Activated naive CD4-positive, alpha-beta T cell treated with anti-CD3 and anti-CD28 coated beads for 36 hours (primary cell): ENCODE measurements around the gene GIPC1. TPM values are rescaled to one million over a fixed set of nuclear protein-coding genes. Genes with fewer than 3 reads are reported as not detected.
A peak's percentile ranks its signal among the peaks of the same experiment; 100 is the strongest.
"Not testable (repeated sequence)": the region's sequence is repeated elsewhere in the genome, so short reads cannot be mapped to it uniquely, and the experiment has no call there.

Experiments used
- CTCF ChIA-PET: fragments of 350-600 bp; sonication (Branson Sonifier 250); formaldehyde crosslinking; loops from one replicate; lab custom pipeline; 2021; ENCODE audit warnings: antibody characterized with exemption; lab: Charles Lee
- DNase-seq: peaks from one replicate; pipeline ENCODE4 v3.0.0-alpha.2; 2020
- H3K27ac Mint-ChIP-seq: one replicate; pipeline ENCODE4 v1.8.0; 2021; ENCODE audit warnings: mild to moderate bottlenecking, mixed read lengths
- H3K27me3 Mint-ChIP-seq: one replicate; pipeline ENCODE4 v1.8.0; 2021; ENCODE audit warnings: low read depth, mixed read lengths
- H3K36me3 Mint-ChIP-seq: one replicate; pipeline ENCODE4 v1.8.0; 2021; ENCODE audit warnings: low read depth, mixed read lengths
- H3K4me1 Mint-ChIP-seq: one replicate; pipeline ENCODE4 v1.8.0; 2021; ENCODE audit warnings: low read depth, mixed read lengths
- H3K4me3 Mint-ChIP-seq: one replicate; pipeline ENCODE4 v1.8.0; 2021; ENCODE audit warnings: mild to moderate bottlenecking, moderate library complexity, mixed read lengths
- H3K9me3 Mint-ChIP-seq: one replicate; pipeline ENCODE4 v1.8.0; 2021; ENCODE audit warnings: mixed read lengths
- intact Hi-C: fragments of 100-400 bp; cut with micrococcal nuclease; formaldehyde crosslinking; loops from one replicate; pipeline ENCODE4 v1.15.1; 2023
- total RNA-seq, 2 experiments: library from RNA; stranded (reverse); gene quantifications; one replicate each; pipeline ENCODE4 v1.2.3, GENCODE V29; 2021

Gene GIPC1
- total RNA-seq, result 10 to 100 TPM; 15.4 to 16.5 TPM

GRCh38 chr19:14496029-14496833, at the start of gene GIPC1:
TSS of gene GIPC1 (minus strand) at chr19:14496127. CDS start at chr19:14482976, 13,151 bp downstream.
- CTCF ChIA-PET, result interaction anchor here (1.1 to 2.5 kb wide), 5 partner anchors 9 to 24 kb away, joined by 4 to 26 read pairs (median 9); no protein-coding TSS in a partner anchor

GRCh38 chr19:14545716-14546082, 49.8 kb upstream of the GIPC1 start:
- Mint-ChIP-seq H3K9me3 (no peaks in the 10 kb centered on the region), H3K27me3 (no peaks in the 10 kb centered on the region), H3K4me1 (peaks cover 37% of the 10 kb centered on the region), H3K4me3 (no peak overlapping the region), H3K27ac (no peak overlapping the region), H3K36me3 (peaks cover 7% of the 10 kb centered on the region)
- no peak for DNase-seq
- CTCF ChIA-PET, result interaction anchor here (0.6 to 2.0 kb wide), 2 partner anchors 11 to 42 kb away, joined by 4 to 9 read pairs; no protein-coding TSS in a partner anchor
- intact Hi-C loops, result no loop called here

More at GRCh38 chr19:14496029-14496833, at the start of gene GIPC1:
- peaks cover 3% of the 10 kb centered on the region for H3K36me3 Mint-ChIP-seq
- H3K4me3 Mint-ChIP-seq, result peak within 1 kb of the TSS; percentile 77
- peak within 1 kb of the TSS; percentile 26 for H3K27ac Mint-ChIP-seq
- peak; percentile 85 for DNase-seq
- H3K27me3 Mint-ChIP-seq, result no peaks in the 10 kb centered on the region
- H3K4me1 Mint-ChIP-seq, result peaks cover 17% of the 10 kb centered on the region
- intact Hi-C loops, result no loop called here
- no peaks in the 10 kb centered on the region for H3K9me3 Mint-ChIP-seq

- CTCF ChIA-PET, result interaction anchor here (2.0 kb wide), 1 partner anchor 12 kb away, joined by 9 read pairs; no protein-coding TSS in a partner anchor
- Mint-ChIP-seq H3K36me3 (peaks cover 7% of the 10 kb centered on the region), H3K4me3 (no peak overlapping the region), H3K27me3 (no peaks in the 10 kb centered on the region), H3K27ac (no peak overlapping the region), H3K4me1 (peaks cover 31% of the 10 kb centered on the region), H3K9me3 (no peaks in the 10 kb centered on the region)
- intact Hi-C loops, result no loop called here
- DNase-seq, result no peak
Measured at GRCh38 chr19:14544977-14545715, 49.2 kb upstream of the GIPC1 start.

- intact Hi-C loops, result no loop called here
- CTCF ChIA-PET, result interaction anchor here (1.9 to 2.0 kb wide), 2 partner anchors 13 to 142 kb away, joined by 7 to 9 read pairs; no protein-coding TSS in a partner anchor
Measured at GRCh38 chr19:14544047-14544446, 48.1 kb upstream of the GIPC1 start.

GRCh38 chr19:14542711-14543328, 46.9 kb upstream of the GIPC1 start:
- H3K4me3 Mint-ChIP-seq, result no peak overlapping the region
- DNase-seq, result no peak
- intact Hi-C loops, result no loop called here
- no peaks in the 10 kb centered on the region for H3K9me3 Mint-ChIP-seq
- peaks cover 41% of the 10 kb centered on the region for H3K4me1 Mint-ChIP-seq
- no peaks in the 10 kb centered on the region for H3K27me3 Mint-ChIP-seq
- CTCF ChIA-PET, result interaction anchor here (1.0 to 1.9 kb wide), 2 partner anchors 14 to 144 kb away, joined by 3 to 7 read pairs; no protein-coding TSS in a partner anchor
- peaks cover 9% of the 10 kb centered on the region for H3K36me3 Mint-ChIP-seq
- H3K27ac Mint-ChIP-seq, result no peak overlapping the region

More at GRCh38 chr19:14544047-14544446, 48.1 kb upstream of the GIPC1 start:
- Mint-ChIP-seq H3K27me3 (no peaks in the 10 kb centered on the region), H3K4me1 (peaks cover 35% of the 10 kb centered on the region), H3K4me3 (no peak overlapping the region), H3K36me3 (peaks cover 12% of the 10 kb centered on the region), H3K27ac (no peak overlapping the region), H3K9me3 (no peaks in the 10 kb centered on the region)
- DNase-seq, result no peak

- H3K27me3 Mint-ChIP-seq, CTCF ChIA-PET, H3K27ac Mint-ChIP-seq, intact Hi-C loops, H3K36me3 Mint-ChIP-seq, H3K9me3 Mint-ChIP-seq, DNase-seq, H3K4me3 Mint-ChIP-seq: not testable (repeated sequence)
- H3K4me1 Mint-ChIP-seq, result peaks cover 46% of the 10 kb centered on the region
Measured at GRCh38 chr19:14541979-14542378, 46.1 kb upstream of the GIPC1 start.

- no peak for DNase-seq
- peaks cover 49% of the 10 kb centered on the region for H3K4me1 Mint-ChIP-seq
- H3K4me3 Mint-ChIP-seq, result no peak overlapping the region
- intact Hi-C loops, result no loop called here
- no peak overlapping the region for H3K27ac Mint-ChIP-seq
- peaks cover 8% of the 10 kb centered on the region for H3K36me3 Mint-ChIP-seq
- H3K9me3 Mint-ChIP-seq, result no peaks in the 10 kb centered on the region
- CTCF ChIA-PET, result no interaction called here
- H3K27me3 Mint-ChIP-seq, result no peaks in the 10 kb centered on the region
Measured at GRCh38 chr19:14540741-14541525, 45.0 kb upstream of the GIPC1 start.

- intact Hi-C loops, result no loop called here
- peaks cover 9% of the 10 kb centered on the region for H3K36me3 Mint-ChIP-seq
- no peak overlapping the region for H3K4me3 Mint-ChIP-seq
- CTCF ChIA-PET, result interaction anchor here (0.9 to 2.7 kb wide), 3 partner anchors 14 to 150 kb away, joined by 3 to 11 read pairs (median 4); no protein-coding TSS in a partner anchor
- H3K27ac Mint-ChIP-seq, result no peak overlapping the region
- peak; percentile 75 for DNase-seq
- peaks cover 46% of the 10 kb centered on the region for H3K4me1 Mint-ChIP-seq
- H3K9me3 Mint-ChIP-seq, result no peaks in the 10 kb centered on the region
- no peaks in the 10 kb centered on the region for H3K27me3 Mint-ChIP-seq
Measured at GRCh38 chr19:14536926-14537692, 41.2 kb upstream of the GIPC1 start.

- H3K27me3 Mint-ChIP-seq, result no peaks in the 10 kb centered on the region
- CTCF ChIA-PET, result interaction anchor here (0.7 to 2.1 kb wide), 2 partner anchors 17 to 23 kb away, joined by 3 to 10 read pairs; no protein-coding TSS in a partner anchor
- intact Hi-C loops, result no loop called here
- no peaks in the 10 kb centered on the region for H3K9me3 Mint-ChIP-seq
- peaks cover 58% of the 10 kb centered on the region for H3K4me1 Mint-ChIP-seq
- no peak overlapping the region for H3K4me3 Mint-ChIP-seq
- no peak overlapping the region for H3K27ac Mint-ChIP-seq
- DNase-seq, result no peak
- H3K36me3 Mint-ChIP-seq, result peaks cover 4% of the 10 kb centered on the region
Measured at GRCh38 chr19:14533450-14533849, 37.5 kb upstream of the GIPC1 start.

GRCh38 chr19:14530506-14530905, 34.6 kb upstream of the GIPC1 start:
- peaks cover 4% of the 10 kb centered on the region for H3K36me3 Mint-ChIP-seq
- peak overlapping the region; percentile 65 for H3K27ac Mint-ChIP-seq
- no peaks in the 10 kb centered on the region for H3K9me3 Mint-ChIP-seq
- H3K4me1 Mint-ChIP-seq, result peaks cover 48% of the 10 kb centered on the region
- no peak for DNase-seq
- H3K4me3 Mint-ChIP-seq, result peak overlapping the region; percentile 63
- CTCF ChIA-PET, result no interaction called here
- intact Hi-C loops, result no loop called here
- H3K27me3 Mint-ChIP-seq, result no peaks in the 10 kb centered on the region

GRCh38 chr19:14530005-14530348, 34.0 kb upstream of the GIPC1 start:
- intact Hi-C loops, result no loop called here
- H3K4me3 Mint-ChIP-seq, result peak overlapping the region; percentile 99
- no peaks in the 10 kb centered on the region for H3K27me3 Mint-ChIP-seq
- H3K4me1 Mint-ChIP-seq, result peaks cover 48% of the 10 kb centered on the region
- peak overlapping the region; percentile 94 for H3K27ac Mint-ChIP-seq
- H3K9me3 Mint-ChIP-seq, result no peaks in the 10 kb centered on the region
- CTCF ChIA-PET, result no interaction called here
- DNase-seq, result no peak
- H3K36me3 Mint-ChIP-seq, result peaks cover 4% of the 10 kb centered on the region
